ENCODE results near the gene MTFR1L.

DNA sequence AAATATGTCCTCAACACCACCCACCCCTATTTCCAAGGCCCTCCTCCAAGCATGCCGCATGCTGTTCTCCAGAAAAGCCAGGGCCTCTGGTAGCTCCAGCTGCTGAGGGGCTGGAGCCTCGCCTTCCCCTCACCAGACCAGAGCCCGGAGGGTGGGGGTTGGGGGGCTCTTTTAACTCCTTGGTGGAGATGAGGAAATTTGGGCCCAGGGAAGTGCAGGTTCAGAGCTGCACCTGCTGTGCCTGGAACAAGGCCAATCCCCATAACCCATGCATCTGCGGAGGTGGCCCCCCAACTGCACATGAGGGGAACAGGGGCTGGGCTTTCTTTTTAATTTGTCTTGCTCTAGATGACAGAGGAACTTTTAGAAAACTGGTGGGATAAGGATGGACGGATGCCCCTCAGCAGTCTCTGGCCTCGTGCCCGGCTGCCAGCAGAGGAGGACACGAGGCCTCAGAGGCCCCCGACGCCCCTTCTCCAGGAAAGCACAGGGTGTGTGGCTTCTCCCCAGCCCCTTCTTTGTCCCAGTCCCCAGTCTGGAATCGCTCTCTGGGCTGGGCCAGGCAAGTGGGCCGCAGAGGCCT is 20.3 kb upstream of the MTFR1L start:
- TF ChIP-seq POLR2AphosphoS5 (IDR thresholded peaks at IDR 0.05) (no peak), CTCF (IDR thresholded peaks at IDR 0.05) (no peak), POLR2A (IDR thresholded peaks at IDR 0.05) (no peak), EP300 (IDR thresholded peaks at IDR 0.05) (no peak)
